Nephron progenitor cell (in vitro differentiated cells): ENCODE results near the gene KCNC1.

Experiments used
- DNase-seq: peaks from one replicate; pipeline ENCODE4 v3.0.0; 2021
- H3K27ac Mint-ChIP-seq: 2 replicates; pipeline ENCODE4 v1.8.0; 2021; ENCODE audit warnings: mild to moderate bottlenecking, moderate library complexity, mixed read lengths
- H3K27me3 Mint-ChIP-seq: 2 replicates; pipeline ENCODE4 v1.8.0; 2021; ENCODE audit warnings: mild to moderate bottlenecking, low read depth, mixed read lengths; ENCODE audit not compliant: poor library complexity
- H3K36me3 Mint-ChIP-seq: 2 replicates; pipeline ENCODE4 v1.8.0; 2021; ENCODE audit warnings: low read depth, mixed read lengths
- H3K4me1 Mint-ChIP-seq: 2 replicates; pipeline ENCODE4 v1.8.0; 2021; ENCODE audit warnings: mixed read lengths
- H3K4me3 Mint-ChIP-seq: 2 replicates; pipeline ENCODE4 v1.8.0; 2021; ENCODE audit warnings: mild to moderate bottlenecking, moderate library complexity, mixed read lengths
- H3K9me3 Mint-ChIP-seq: 2 replicates; pipeline ENCODE4 v1.8.0; 2021; ENCODE audit warnings: mild to moderate bottlenecking, moderate library complexity, mixed read lengths
- CTCF ChIP-seq: fragments of 200-600 bp; sonication (generic); IDR thresholded peaks from 2 replicates; pipeline ENCODE4 v1.5.0; 2021; ENCODE audit warnings: antibody characterized with exemption

Gene KCNC1

DNA sequence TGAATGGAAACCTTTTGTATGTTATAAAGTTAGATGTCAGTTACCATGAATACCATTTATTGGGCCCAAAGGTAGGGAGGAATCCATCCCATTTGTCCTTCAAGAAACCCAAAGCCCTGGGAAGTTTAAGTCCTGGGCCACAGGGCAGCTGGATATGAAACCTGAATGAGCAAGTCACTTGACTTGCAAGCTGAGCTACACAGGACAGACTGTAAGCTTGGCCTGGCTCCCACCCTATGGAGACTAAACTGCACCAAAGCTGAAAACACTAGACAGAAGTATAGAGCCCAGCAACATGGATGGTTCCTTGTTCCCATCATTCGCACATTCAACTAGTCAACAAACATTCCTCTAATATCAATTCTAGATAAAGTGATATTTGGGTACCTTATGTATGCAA lies 71.3 kb downstream of the KCNC1 start:
- Mint-ChIP-seq H3K4me3 (no peak overlapping the region), H3K27me3 (peaks cover 17% of the 10 kb centered on the region), H3K27ac (no peak overlapping the region), H3K9me3 (no peaks in the 10 kb centered on the region), H3K4me1 (peaks cover 29% of the 10 kb centered on the region), H3K36me3 (no peaks in the 10 kb centered on the region)
- no peak for TF ChIP-seq CTCF
- no peak for DNase-seq

DNA sequence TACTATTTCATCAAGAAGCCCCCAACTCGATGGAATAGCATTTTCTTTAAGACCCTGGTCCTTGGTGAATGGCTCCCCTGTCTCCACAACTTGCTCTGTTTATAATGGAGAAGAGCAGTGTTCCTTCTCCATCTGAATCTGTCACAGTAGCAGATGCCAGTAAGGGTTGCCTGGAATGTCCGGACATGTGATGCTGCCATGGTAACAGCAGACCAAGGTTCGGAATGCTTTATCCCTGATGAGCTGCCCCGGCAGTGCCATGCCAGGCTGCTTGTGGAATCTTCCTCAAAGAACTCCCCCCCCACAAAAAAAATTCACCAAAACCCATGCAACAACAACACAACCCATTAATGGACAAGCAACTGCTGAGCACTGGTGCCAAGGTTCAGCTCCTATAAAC lies 72.5 kb downstream of the KCNC1 start:
- peaks cover 40% of the 10 kb centered on the region for H3K4me1 Mint-ChIP-seq
- H3K36me3 Mint-ChIP-seq: no peaks in the 10 kb centered on the region
- H3K27ac Mint-ChIP-seq: no peak overlapping the region
- H3K4me3 Mint-ChIP-seq: no peak overlapping the region
- H3K9me3 Mint-ChIP-seq: no peaks in the 10 kb centered on the region
- no peak for TF ChIP-seq CTCF
- no peak for DNase-seq
- H3K27me3 Mint-ChIP-seq: peaks cover 19% of the 10 kb centered on the region

GRCh38 chr11:17810041-17810440 lies 75.5 kb downstream of the KCNC1 start:
- Mint-ChIP-seq H3K36me3 (no peaks in the 10 kb centered on the region), H3K4me1 (peaks cover 49% of the 10 kb centered on the region), H3K4me3 (no peak overlapping the region), H3K9me3 (no peaks in the 10 kb centered on the region), H3K27ac (no peak overlapping the region), H3K27me3 (peaks cover 19% of the 10 kb centered on the region)
- no peak for DNase-seq
- TF ChIP-seq CTCF: no peak

- H3K36me3 Mint-ChIP-seq: no peaks in the 10 kb centered on the region
- no peaks in the 10 kb centered on the region for H3K9me3 Mint-ChIP-seq
- peak overlapping the region; percentile 11 for H3K4me3 Mint-ChIP-seq
- H3K4me1 Mint-ChIP-seq: peaks cover 49% of the 10 kb centered on the region
- no peak overlapping the region for H3K27ac Mint-ChIP-seq
- no peak for TF ChIP-seq CTCF
- peak; percentile 15 for DNase-seq
- H3K27me3 Mint-ChIP-seq: peaks cover 19% of the 10 kb centered on the region
Measured at GRCh38 chr11:17810746-17811145, 76.2 kb downstream of the KCNC1 start.

GRCh38 chr11:17811352-17811751 lies 76.8 kb downstream of the KCNC1 start:
- Mint-ChIP-seq H3K27me3 (peaks cover 19% of the 10 kb centered on the region), H3K9me3 (no peaks in the 10 kb centered on the region), H3K4me3 (no peak overlapping the region), H3K4me1 (peaks cover 49% of the 10 kb centered on the region), H3K36me3 (no peaks in the 10 kb centered on the region), H3K27ac (no peak overlapping the region)
- no peak for DNase-seq
- TF ChIP-seq CTCF: no peak

DNA sequence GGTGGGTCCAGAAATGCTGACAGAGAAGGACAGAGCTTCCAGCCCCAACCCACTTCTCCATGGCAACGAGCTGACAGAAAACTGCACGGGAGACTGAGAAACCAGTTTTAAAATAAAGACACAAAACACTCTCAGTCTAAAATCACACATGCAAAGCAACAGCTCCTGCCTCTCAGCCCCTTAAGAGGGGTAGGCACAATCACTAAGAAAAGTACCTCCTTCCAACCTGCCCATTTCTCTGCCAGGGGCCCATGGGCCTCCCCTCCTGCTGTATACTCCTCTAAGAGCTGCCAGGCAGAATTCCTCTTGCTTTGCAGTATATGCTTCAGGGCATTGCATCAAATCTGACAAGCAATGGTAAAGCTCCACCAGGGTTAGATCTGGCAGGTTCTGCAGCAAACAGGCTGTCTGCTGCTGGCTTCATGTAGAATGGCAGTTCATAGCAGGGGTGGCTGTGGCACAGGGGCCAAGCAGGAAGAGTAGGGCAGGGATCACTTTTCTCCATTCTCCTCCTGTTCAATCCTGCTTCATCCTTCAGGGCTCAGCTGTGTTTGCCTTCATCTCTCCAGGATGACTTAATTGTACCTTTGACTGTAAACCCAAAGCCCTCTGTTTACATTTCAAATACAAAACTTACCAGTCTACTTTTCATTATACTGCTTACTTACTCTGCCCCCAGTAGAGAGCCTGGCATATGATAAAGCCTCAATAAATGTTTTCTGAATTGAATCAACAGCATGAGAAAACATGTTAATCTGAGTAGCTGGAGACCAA lies 77.7 kb downstream of the KCNC1 start:
- no peaks in the 10 kb centered on the region for H3K36me3 Mint-ChIP-seq
- TF ChIP-seq CTCF: no peak
- no peak overlapping the region for H3K4me3 Mint-ChIP-seq
- no peak for DNase-seq
- H3K4me1 Mint-ChIP-seq: peaks cover 49% of the 10 kb centered on the region
- H3K27me3 Mint-ChIP-seq: peaks cover 15% of the 10 kb centered on the region
- H3K27ac Mint-ChIP-seq: peak overlapping the region; percentile 64
- no peaks in the 10 kb centered on the region for H3K9me3 Mint-ChIP-seq
